Endothelial cell of umbilical vein (primary cell): ENCODE results near the gene CADM4. TPM values are rescaled to one million over a fixed set of nuclear protein-coding genes. Genes with fewer than 3 reads are reported as not detected.

Experiments used
- BruUV-seq: library from RNA; stranded (reverse); fragments of 400-500 nt; replicated peaks from 2 replicates; lab custom pipeline; 2021; lab: Mats Ljungman, UMichigan
- CTCF ChIA-PET: fragments of 300-600, 350-600 bp; sonication (Branson Sonifier 250); formaldehyde crosslinking; loops from one replicate; lab custom pipeline; 2021; ENCODE audit warnings: antibody characterized with exemption, inconsistent platforms; lab: Charles Lee
- POLR2A ChIA-PET: fragments of 300-600, 350-600 bp; sonication (Branson Sonifier 250); formaldehyde crosslinking; loops from one replicate; lab custom pipeline; 2021; ENCODE audit warnings: antibody characterized with exemption, inconsistent platforms; lab: Charles Lee
- DNase-seq: peaks from one replicate; pipeline ENCODE4 v3.0.0-alpha.2; 2011; ENCODE audit warnings: low read depth, low spot score
- FAIRE-seq: peaks from 2 replicates; lab custom pipeline; 2011; peaks lifted over from hg19 to GRCh38; lab: Jason Lieb, UNC
- H2AFZ ChIP-seq: 2 replicates; pipeline ENCODE4 v1.6.0; 2012; ENCODE audit warnings: low read depth, low read length, control low read depth, inconsistent platforms
- H3K27ac ChIP-seq: 2 replicates; pipeline ENCODE4 v1.5.1; 2011; ENCODE audit warnings: low read depth, mild to moderate bottlenecking, control low read depth, low read length, moderate library complexity; ENCODE audit not compliant: insufficient read depth
- H3K27me3 ChIP-seq, 2 experiments: 2 replicates each; pipeline versions ENCODE4 v1.6.0 to v1.6.1; 2011; ENCODE audit warnings: low read length in 2 of 2, mixed read lengths in 1 of 2; ENCODE audit not compliant: control insufficient read depth in 2 of 2, insufficient read depth in 2 of 2
- H3K36me3 ChIP-seq, 2 experiments: 2 replicates in 1 of 2; 3 replicates in 1 of 2; pipeline ENCODE4 v1.5.1; 2011; ENCODE audit warnings: low read length in 2 of 2, mild to moderate bottlenecking in 1 of 2, moderate library complexity in 1 of 2; ENCODE audit not compliant: control insufficient read depth in 2 of 2, insufficient read depth in 2 of 2; ENCODE audit errors: extremely low read depth in 1 of 2
- H3K4me1 ChIP-seq: 3 replicates; pipeline ENCODE4 v1.5.1; 2011; ENCODE audit warnings: mild to moderate bottlenecking, low read length; ENCODE audit not compliant: control insufficient read depth, insufficient read depth; ENCODE audit errors: extremely low read depth
- H3K4me2 ChIP-seq: 2 replicates; pipeline ENCODE4 v1.6.1; 2011; ENCODE audit warnings: low read length, control low read depth, mixed read lengths; ENCODE audit not compliant: insufficient read depth
- H3K4me3 ChIP-seq, 3 experiments: fragments of 200-600 bp in 1 of 3; sonication (generic), shearing (Covaris generic) in 1 of 3; replicated peaks in 1 of 3; 2 replicates each; pipeline ENCODE4 v1.5.1; 2011 to 2016; ENCODE audit warnings: control low read depth in 3 of 3, low read length in 3 of 3, mild to moderate bottlenecking in 2 of 3, inconsistent platforms in 1 of 3, low read depth in 1 of 3, moderate library complexity in 1 of 3; ENCODE audit not compliant: insufficient read depth in 1 of 3
- H3K79me2 ChIP-seq: 2 replicates; pipeline ENCODE4 v1.6.0; 2012; ENCODE audit warnings: low read length, inconsistent platforms; ENCODE audit not compliant: control insufficient read depth, insufficient read depth
- H3K9ac ChIP-seq: replicated peaks from 2 replicates; pipeline ENCODE3; 2011; ENCODE audit warnings: low read length, control low read depth; ENCODE audit not compliant: insufficient read depth; ENCODE audit errors: extremely low read depth
- H3K9me1 ChIP-seq: replicated peaks from 3 replicates; pipeline ENCODE4 v1.6.0; 2011; ENCODE audit warnings: mild to moderate bottlenecking, low read length; ENCODE audit not compliant: control insufficient read depth, insufficient read depth; ENCODE audit errors: extremely low read depth
- H3K9me3 ChIP-seq: replicated peaks from 2 replicates; pipeline ENCODE4 v1.5.1; 2012; ENCODE audit warnings: low read length, inconsistent platforms; ENCODE audit not compliant: control insufficient read depth, insufficient read depth
- H4K20me1 ChIP-seq: replicated peaks from 2 replicates; pipeline ENCODE3; 2011; ENCODE audit warnings: mild to moderate bottlenecking, low read length; ENCODE audit not compliant: control insufficient read depth, insufficient read depth; ENCODE audit errors: extremely low read depth
- CTCF ChIP-seq, 2 donors: IDR thresholded peaks; 1 replicate in 1 of 2; 2 replicates in 1 of 2; pipeline ENCODE4 v1.5.1; 2011; ENCODE audit warnings: low read length in 2 of 2, mild to moderate bottlenecking in 2 of 2, moderate library complexity in 2 of 2, control low read depth in 1 of 2, inconsistent platforms in 1 of 2, low read depth in 1 of 2; ENCODE audit not compliant: insufficient read depth in 1 of 2; ENCODE audit errors: extremely low read depth in 1 of 2
- EZH2 ChIP-seq: IDR thresholded peaks from 2 replicates; pipeline ENCODE4 v1.6.1; 2012; ENCODE audit warnings: borderline replicate concordance, low read depth, mild to moderate bottlenecking, moderate library complexity, low read length, inconsistent platforms; ENCODE audit not compliant: severe bottlenecking
- FOS ChIP-seq: IDR thresholded peaks from 2 replicates; pipeline ENCODE4 v1.6.1; 2011; ENCODE audit warnings: mild to moderate bottlenecking, low read length, moderate library complexity, borderline replicate concordance; ENCODE audit not compliant: insufficient read depth
- GATA2 ChIP-seq: IDR thresholded peaks from 2 replicates; pipeline ENCODE4 v1.7.0; 2011; ENCODE audit warnings: low read depth, mild to moderate bottlenecking, moderate library complexity, mixed read lengths, low read length; ENCODE audit not compliant: insufficient read length, insufficient read depth
- MYC ChIP-seq: IDR thresholded peaks from one replicate; pipeline ENCODE4 v1.6.1; 2011; ENCODE audit warnings: mild to moderate bottlenecking, low read depth, low read length
- POLR2A ChIP-seq: IDR thresholded peaks from 2 replicates; pipeline ENCODE4 v1.6.1; 2012; ENCODE audit warnings: low read depth, mild to moderate bottlenecking, control low read depth, low read length
- POLR2AphosphoS5 ChIP-seq: IDR thresholded peaks from 2 replicates; pipeline ENCODE4 v1.6.1; 2012; ENCODE audit warnings: low read depth, mild to moderate bottlenecking, control low read depth, low read length, moderate library complexity; ENCODE audit not compliant: insufficient read depth
- dilution Hi-C: fragments of 300-500 bp; cut with MboI; formaldehyde crosslinking; loops from one replicate; pipeline ENCODE4 v1.15.0; 2019; ENCODE audit warnings: low sequenced_read_pairs; ENCODE audit not compliant: extremely low pct_ligation_motif_present
- intact Hi-C: fragments of 100-400 bp; cut with micrococcal nuclease; formaldehyde crosslinking; loops from one replicate; pipeline ENCODE4 v1.10.0; 2022
- polyA plus RNA-seq, 4 experiments: library from polyadenylated mRNA; depleted of rRNA in 3 of 4; stranded (reverse) in 3 of 4; unstranded in 1 of 4; fragments of >200 nt; gene quantifications; 2 replicates each; pipeline versions ENCODE4 v1.2.1 to v1.2.3, GENCODE V29; 2011 to 2012; ENCODE audit warnings: missing spikeins in 1 of 4
- total RNA-seq: library from RNA; stranded (reverse); gene quantifications from 2 replicates; pipeline ENCODE4 v1.2.3, GENCODE V29; 2021
- TF ChIP-seq, protein P1 (sequence below): IDR thresholded peaks from 2 replicates; pipeline ENCODE4 v1.6.1; 2011; ENCODE audit not compliant: insufficient read depth, insufficient read length

Gene CADM4
- total and polyA plus RNA-seq, 2 donors (not counting 3 experiments of a cell fraction or from before 2014, with no cell fraction given) = 5.0 to 7.5 TPM

DNA sequence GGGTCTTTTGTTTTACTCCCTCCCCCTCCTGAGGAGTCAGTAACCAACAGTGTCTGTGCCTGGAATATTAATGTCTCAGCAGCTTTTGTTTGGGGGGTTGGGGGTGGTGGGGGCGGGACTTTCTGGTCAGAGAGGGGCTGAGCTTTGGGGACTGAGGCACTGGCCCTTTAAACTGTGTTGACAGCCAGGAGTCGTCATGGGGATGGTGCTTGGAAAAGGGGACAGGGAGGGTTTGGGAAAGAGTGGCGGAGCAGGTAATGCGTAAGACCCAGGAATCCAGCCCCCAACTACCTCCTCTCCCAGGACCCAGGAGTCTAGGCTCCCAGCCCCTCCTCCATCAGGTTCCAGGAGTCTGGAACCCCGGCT is 5.2 kb downstream of the CADM4 start:
- Histone ChIP-seq H3K27ac (no peak overlapping the region), H3K36me3 (no peaks in the 10 kb centered on the region), H3K27me3 (peaks cover 11 to 21% of the 10 kb centered on the region in 2 experiments), H3K9me1 (no peaks in the 10 kb centered on the region), H3K9ac (no peak overlapping the region), H2AFZ (no peak overlapping the region), H3K79me2 (no peaks in the 10 kb centered on the region), H3K4me3 (no peak overlapping the region), H3K4me1 (no peaks in the 10 kb centered on the region), H3K4me2 (no peak overlapping the region), H4K20me1 (no peaks in the 10 kb centered on the region), H3K9me3 (no peaks in the 10 kb centered on the region)
- FAIRE-seq = no peak
- no TSS peak for BruUV-seq
- ChIA-PET CTCF (no interaction called here), POLR2A (no interaction called here)
- no peak for TF ChIP-seq FOS
- no peak for TF ChIP-seq CTCF (IDR thresholded peaks at IDR 0.05; ENCODE audit: extremely low read depth in 1 of 2, insufficient read depth in 1 of 2, low read depth in 1 of 2, low read length in 2 of 2)
- no peak for TF ChIP-seq POLR2A
- TF ChIP-seq POLR2AphosphoS5 = no peak
- TF ChIP-seq MYC = no peak
- TF ChIP-seq, protein P1, sequence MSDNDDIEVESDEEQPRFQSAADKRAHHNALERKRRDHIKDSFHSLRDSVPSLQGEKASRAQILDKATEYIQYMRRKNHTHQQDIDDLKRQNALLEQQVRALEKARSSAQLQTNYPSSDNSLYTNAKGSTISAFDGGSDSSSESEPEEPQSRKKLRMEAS = no peak
- no peak for TF ChIP-seq EZH2
- no peak for TF ChIP-seq GATA2
- no peak for DNase-seq
- intact Hi-C loops = no loop called here
- dilution Hi-C loops = no loop called here
